ENCODE results near the gene LRP3. TPM values are rescaled to one million over a fixed set of nuclear protein-coding genes. Genes with fewer than 3 reads are reported as not detected.

The LRP3 gene
- total RNA-seq, 4 donors from 2014 or later, result 5.5 to 17.2 (median 8.9) TPM

GRCh38 chr19:33194532-33194885, 379 bp downstream of the LRP3 start:
- peak overlapping the region in 3 of 4 donors; percentile 58 to 75 (median 65) for H3K27ac ChIP-seq
- no CpG with 5 or more reads among the region's 57 CpGs for WGBS, 2 donors
- DNase-seq, result no peak
- H3K9me3 ChIP-seq, result no peaks in the 10 kb centered on the region
- peaks cover 0 to 5% (median 0%) of the 10 kb centered on the region in 3 donors for H3K36me3 ChIP-seq
- peaks cover 0 to 47% (median 0%) of the 10 kb centered on the region in 4 donors for H3K27me3 ChIP-seq
- no peak for TF ChIP-seq CTCF (IDR thresholded peaks at IDR 0.05)
- no peak for TF ChIP-seq POLR2A (IDR thresholded peaks at IDR 0.05)
- H3K4me1 ChIP-seq, result peaks cover 5 to 23% (median 9%) of the 10 kb centered on the region in 3 donors
- intact Hi-C loops (cut with DNase I), result no loop called here
- peak overlapping the region; percentile 47 to 81 (median 58) for H3K4me3 ChIP-seq

- 3% methylated on average over 5 of the region's 49 CpGs; no CpG with 5 or more reads in 1 of the 2 donors for WGBS, 2 donors
- DNase-seq, result no peak
- peak overlapping the region; percentile 40 to 75 (median 62) for H3K27ac ChIP-seq
Observed at GRCh38 chr19:33194886-33195644, 935 bp downstream of the LRP3 start.

GRCh38 chr19:33195645-33196347, 1.7 kb downstream of the LRP3 start:
- H3K9me3 ChIP-seq, result no peaks in the 10 kb centered on the region
- peak overlapping the region in 3 of 4 donors; percentile 47 to 81 (median 70) for H3K4me3 ChIP-seq
- peaks cover 5 to 23% (median 9%) of the 10 kb centered on the region in 3 donors for H3K4me1 ChIP-seq
- intact Hi-C loops (cut with DNase I), result no loop called here
- peaks cover 0 to 47% (median 0%) of the 10 kb centered on the region in 4 donors for H3K27me3 ChIP-seq
- no peak for DNase-seq
- no peak for TF ChIP-seq CTCF (IDR thresholded peaks at IDR 0.05)
- TF ChIP-seq POLR2A (IDR thresholded peaks at IDR 0.05), result no peak
- peaks cover 0 to 5% (median 0%) of the 10 kb centered on the region in 3 donors for H3K36me3 ChIP-seq
- WGBS, 2 donors, result 70% methylated on average over 2 of the region's 17 CpGs; no CpG with 5 or more reads in 1 of the 2 donors
- no peak overlapping the region for H3K27ac ChIP-seq

More at GRCh38 chr19:33194886-33195644, 935 bp downstream of the LRP3 start:
- H3K4me1 ChIP-seq, result peaks cover 5 to 23% (median 9%) of the 10 kb centered on the region in 3 donors
- no peak for TF ChIP-seq POLR2A (IDR thresholded peaks at IDR 0.05)
- TF ChIP-seq CTCF (IDR thresholded peaks at IDR 0.05), result no peak
- peak overlapping the region; percentile 47 to 81 (median 58) for H3K4me3 ChIP-seq
- peaks cover 0 to 47% (median 0%) of the 10 kb centered on the region in 4 donors for H3K27me3 ChIP-seq
- H3K9me3 ChIP-seq, result no peaks in the 10 kb centered on the region
- intact Hi-C loops (cut with DNase I), result no loop called here
- H3K36me3 ChIP-seq, result peaks cover 0 to 5% (median 0%) of the 10 kb centered on the region in 3 donors

- Histone ChIP-seq H3K27me3 (peaks cover 0 to 43% (median 0%) of the 10 kb centered on the region in 4 donors), H3K36me3 (peaks cover 0 to 5% (median 0%) of the 10 kb centered on the region in 3 donors), H3K27ac (no peak overlapping the region), H3K4me3 (no peak overlapping the region), H3K4me1 (peaks cover 5 to 23% (median 9%) of the 10 kb centered on the region in 3 donors), H3K9me3 (no peaks in the 10 kb centered on the region)
- TF ChIP-seq POLR2A (IDR thresholded peaks at IDR 0.05) (no peak), CTCF (IDR thresholded peaks at IDR 0.05) (no peak)
- no peak for DNase-seq
- intact Hi-C loops (cut with DNase I), result no loop called here
- WGBS, 2 donors, result 90 to 91% methylated on average over 4 to 9 of the region's 10 CpGs
Observed at GRCh38 chr19:33196446-33197193, 2.5 kb downstream of the LRP3 start.
